AG04449 (cell line): ENCODE results near the gene PRICKLE2.

Source experiments
- CTCF ChIA-PET: fragments of 350-600 bp; formaldehyde crosslinking; extraction: SDS; loops from one replicate; lab custom pipeline; 2021; ENCODE audit warnings: antibody characterized with exemption; lab: Yijun Ruan, JAX
- POLR2A ChIA-PET: fragments of 400-600, 350-600 bp; formaldehyde crosslinking; extraction: SDS; loops from one replicate; lab custom pipeline; 2020; ENCODE audit warnings: antibody characterized with exemption, inconsistent platforms; lab: Yijun Ruan, JAX
- DNase-seq: peaks from one replicate; pipeline ENCODE4 v3.0.0-alpha.2; 2010; ENCODE audit warnings: low read depth, low spot score
- H3K4me3 ChIP-seq: 2 replicates; pipeline ENCODE4 v1.5.1; 2011; ENCODE audit warnings: low read depth, mild to moderate bottlenecking, control low read depth, low read length
- TF ChIP-seq, protein P1 (sequence below): IDR thresholded peaks from one replicate; pipeline ENCODE4 v1.5.1; 2011; ENCODE audit warnings: mild to moderate bottlenecking, moderate library complexity, low read length, control low read depth, inconsistent platforms; ENCODE audit not compliant: insufficient read depth; ENCODE audit errors: missing control alignments

The PRICKLE2 gene

DNA sequence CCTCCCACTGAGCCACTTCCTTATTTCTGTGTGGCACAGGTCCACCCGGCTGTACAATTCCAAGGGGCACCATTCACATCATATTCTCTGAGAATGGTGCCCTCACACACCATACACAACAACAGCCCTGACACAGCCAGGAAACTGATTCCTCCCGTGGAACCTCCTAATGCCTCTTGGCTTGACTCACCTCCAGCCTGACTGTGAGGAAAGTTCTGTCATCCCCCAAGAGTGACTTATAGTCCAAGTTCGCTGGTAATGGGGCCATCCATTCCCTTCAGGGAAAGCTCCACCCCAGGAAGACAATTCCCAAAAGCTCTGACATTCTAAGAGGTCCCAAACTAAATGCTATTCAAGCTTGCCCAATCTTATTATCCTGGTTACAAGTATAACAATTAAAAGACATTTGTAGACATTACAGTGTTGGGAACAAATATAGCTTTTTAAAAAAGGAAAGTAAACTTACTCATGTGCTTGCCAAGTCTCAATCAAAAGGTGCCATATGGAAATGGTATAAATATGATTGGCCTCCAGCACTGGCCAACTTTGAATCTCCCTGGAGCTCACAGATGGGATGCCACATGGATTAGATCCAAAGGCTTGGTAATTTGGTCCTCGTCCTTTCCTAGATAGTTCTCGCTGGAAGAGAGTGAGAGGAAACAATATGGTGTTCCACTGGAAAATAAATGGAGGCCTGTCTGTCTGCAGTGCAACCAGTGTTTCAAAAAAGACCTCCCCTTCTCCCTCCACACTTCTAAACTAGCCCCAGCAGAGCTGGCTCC lies 145.7 kb downstream of the PRICKLE2 start:
- CTCF ChIA-PET = interaction anchor here (0.8 to 1.6 kb wide), 4 partner anchors 9 to 18 kb away, joined by 3 to 4 read pairs (median 4); no protein-coding TSS in a partner anchor
- no peak for DNase-seq
- TF ChIP-seq, protein P1, sequence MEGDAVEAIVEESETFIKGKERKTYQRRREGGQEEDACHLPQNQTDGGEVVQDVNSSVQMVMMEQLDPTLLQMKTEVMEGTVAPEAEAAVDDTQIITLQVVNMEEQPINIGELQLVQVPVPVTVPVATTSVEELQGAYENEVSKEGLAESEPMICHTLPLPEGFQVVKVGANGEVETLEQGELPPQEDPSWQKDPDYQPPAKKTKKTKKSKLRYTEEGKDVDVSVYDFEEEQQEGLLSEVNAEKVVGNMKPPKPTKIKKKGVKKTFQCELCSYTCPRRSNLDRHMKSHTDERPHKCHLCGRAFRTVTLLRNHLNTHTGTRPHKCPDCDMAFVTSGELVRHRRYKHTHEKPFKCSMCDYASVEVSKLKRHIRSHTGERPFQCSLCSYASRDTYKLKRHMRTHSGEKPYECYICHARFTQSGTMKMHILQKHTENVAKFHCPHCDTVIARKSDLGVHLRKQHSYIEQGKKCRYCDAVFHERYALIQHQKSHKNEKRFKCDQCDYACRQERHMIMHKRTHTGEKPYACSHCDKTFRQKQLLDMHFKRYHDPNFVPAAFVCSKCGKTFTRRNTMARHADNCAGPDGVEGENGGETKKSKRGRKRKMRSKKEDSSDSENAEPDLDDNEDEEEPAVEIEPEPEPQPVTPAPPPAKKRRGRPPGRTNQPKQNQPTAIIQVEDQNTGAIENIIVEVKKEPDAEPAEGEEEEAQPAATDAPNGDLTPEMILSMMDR = no peak
- no peak overlapping the region for H3K4me3 ChIP-seq
- POLR2A ChIA-PET = no interaction called here

DNA sequence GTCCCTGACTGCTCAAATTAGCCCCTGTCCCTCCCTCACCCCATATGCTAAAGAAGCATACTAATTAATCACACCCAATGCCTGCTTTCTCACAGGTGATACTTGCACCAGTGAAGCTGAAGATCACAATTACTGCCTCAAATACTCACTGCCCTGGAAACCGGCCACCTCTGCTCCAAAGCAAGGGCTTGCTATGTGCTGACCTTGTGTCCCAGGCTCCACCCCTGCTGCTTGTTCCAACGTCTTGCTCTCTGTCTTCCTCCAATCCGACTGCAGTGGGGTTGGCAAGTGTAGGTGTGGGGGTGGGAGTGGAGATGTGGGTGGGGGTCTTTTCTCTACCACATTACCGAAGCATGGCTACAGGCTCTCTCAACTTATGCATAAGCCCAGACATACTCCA lies 146.3 kb downstream of the PRICKLE2 start:
- no peak for DNase-seq
- CTCF ChIA-PET = interaction anchor here (0.6 to 1.0 kb wide), 2 partner anchors 56 to 122 kb away, joined by 3 read pairs; partner anchors contain the start of gene PSMD6
- no peak overlapping the region for H3K4me3 ChIP-seq
- TF ChIP-seq, protein P1 = no peak
- POLR2A ChIA-PET = no interaction called here

- TF ChIP-seq, protein P1 = no peak
- ChIA-PET CTCF (interaction anchor here (1.0 to 2.0 kb wide), 4 partner anchors 8 to 388 kb away, joined by 3 to 6 read pairs (median 4); no protein-coding TSS in a partner anchor), POLR2A (no interaction called here)
- DNase-seq = no peak
- H3K4me3 ChIP-seq = no peak overlapping the region
These were observed 150.2 kb downstream of the PRICKLE2 start for GRCh38 chr3:64074895-64075679.

DNA sequence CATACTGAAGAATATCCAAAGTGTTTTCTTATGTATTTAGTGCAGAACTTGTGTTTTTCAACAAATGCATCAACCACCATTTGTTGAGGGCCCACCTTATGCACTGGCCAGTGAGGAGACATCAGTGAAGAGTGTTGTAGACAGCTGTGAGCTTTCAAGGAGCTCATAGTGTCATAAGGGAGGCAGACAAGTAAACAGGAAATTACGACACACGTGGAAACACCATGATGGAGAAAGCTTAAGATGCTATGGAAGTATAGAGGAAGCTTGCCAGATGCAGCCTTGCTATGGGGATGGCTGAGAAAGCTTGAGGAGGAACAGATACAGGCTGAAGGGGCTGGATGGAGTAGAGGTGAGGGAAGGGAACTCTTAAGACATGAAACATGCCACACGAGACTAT lies 151.2 kb downstream of the PRICKLE2 start:
- TF ChIP-seq, protein P1 = no peak
- ChIA-PET CTCF (interaction anchor here (0.9 to 2.0 kb wide), 3 partner anchors 9 to 389 kb away, joined by 3 to 6 read pairs (median 4); no protein-coding TSS in a partner anchor), POLR2A (no interaction called here)

DNA sequence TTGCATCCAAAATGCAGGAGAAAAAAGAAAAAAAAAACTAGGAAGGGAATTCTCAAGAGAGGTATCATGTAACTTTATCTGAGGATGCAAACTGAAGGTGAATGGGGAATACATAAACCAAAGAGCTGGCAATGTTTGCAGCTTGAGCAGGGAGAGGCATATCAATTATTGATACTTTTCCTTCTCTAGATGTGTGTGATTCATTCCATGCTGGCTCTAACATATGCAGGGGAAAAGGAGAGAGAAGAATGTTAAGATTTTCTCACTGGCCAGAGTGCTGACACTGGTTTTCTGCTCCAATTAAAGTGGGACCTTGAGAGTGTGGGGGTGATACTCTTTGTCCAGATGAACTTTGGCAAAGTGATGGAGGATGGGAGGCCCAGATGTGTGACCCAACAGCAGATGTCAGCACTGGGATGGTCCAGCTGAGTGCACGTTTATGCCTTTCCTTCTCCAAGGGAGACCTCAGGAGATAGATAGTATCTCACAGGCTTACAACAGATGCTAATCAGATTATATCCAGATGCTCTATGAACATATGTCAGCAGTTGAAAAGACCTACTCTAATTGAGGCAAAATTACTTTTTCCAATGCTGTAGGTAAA lies 152.0 kb downstream of the PRICKLE2 start:
- no peak for DNase-seq

More for the DNA sequence above, 151.2 kb downstream of the PRICKLE2 start:
- no peak overlapping the region for H3K4me3 ChIP-seq
- no peak for DNase-seq

More for the DNA sequence above, 152.0 kb downstream of the PRICKLE2 start:
- POLR2A ChIA-PET = no interaction called here
- no peak overlapping the region for H3K4me3 ChIP-seq
- TF ChIP-seq, protein P1 = no peak
- CTCF ChIA-PET = interaction anchor here (1.2 to 2.0 kb wide), 2 partner anchors 9 to 42 kb away, joined by 4 to 6 read pairs; no protein-coding TSS in a partner anchor
